ENCODE measurements around the gene CERS6. TPM values are rescaled to one million over a fixed set of nuclear protein-coding genes. Genes with fewer than 3 reads are reported as not detected.

Gene CERS6
- polyA plus RNA-seq, 1 donor: 43.8 TPM

GRCh38 chr2:168601741-168602140 lies 145.7 kb downstream of the CERS6 start:
- no peaks in the 10 kb centered on the region for H3K36me3 ChIP-seq (ENCODE audit: control insufficient read depth, insufficient read depth, low read length)
- H3K9me3 ChIP-seq (ENCODE audit: control insufficient read depth, low read depth, low read length): peaks cover 14% of the 10 kb centered on the region
- H3K27ac ChIP-seq (ENCODE audit: low read length): no peak overlapping the region
- DNase-seq: no peak
- no peaks in the 10 kb centered on the region for H3K27me3 ChIP-seq (ENCODE audit: control insufficient read depth, insufficient read depth, low read length)
- H3K4me1 ChIP-seq (ENCODE audit: control insufficient read depth, insufficient read depth, low read length): peaks cover 9% of the 10 kb centered on the region
- no peak overlapping the region for H3K4me3 ChIP-seq (ENCODE audit: low read length)
- WGBS (ENCODE audit: insufficient coverage, low lambda C conversion rate): no CpG with 5 or more reads among the region's 3 CpGs

- no peaks in the 10 kb centered on the region for H3K27me3 ChIP-seq (ENCODE audit: control insufficient read depth, insufficient read depth, low read length)
- peaks cover 14% of the 10 kb centered on the region for H3K9me3 ChIP-seq (ENCODE audit: control insufficient read depth, low read depth, low read length)
- DNase-seq: no peak
- H3K4me1 ChIP-seq (ENCODE audit: control insufficient read depth, insufficient read depth, low read length): peaks cover 7% of the 10 kb centered on the region
- WGBS (ENCODE audit: insufficient coverage, low lambda C conversion rate): no CpG with 5 or more reads among the region's 2 CpGs
- no peak overlapping the region for H3K4me3 ChIP-seq (ENCODE audit: low read length)
- no peaks in the 10 kb centered on the region for H3K36me3 ChIP-seq (ENCODE audit: control insufficient read depth, insufficient read depth, low read length)
- H3K27ac ChIP-seq (ENCODE audit: low read length): no peak overlapping the region
These were observed 146.3 kb downstream of the CERS6 start for GRCh38 chr2:168602379-168602778.

- Histone ChIP-seq H3K27ac (ENCODE audit: low read length) (no peak overlapping the region), H3K4me1 (ENCODE audit: control insufficient read depth, insufficient read depth, low read length) (peaks cover 1% of the 10 kb centered on the region), H3K27me3 (ENCODE audit: control insufficient read depth, insufficient read depth, low read length) (no peaks in the 10 kb centered on the region), H3K9me3 (ENCODE audit: control insufficient read depth, low read depth, low read length) (peaks cover 14% of the 10 kb centered on the region), H3K36me3 (ENCODE audit: control insufficient read depth, insufficient read depth, low read length) (no peaks in the 10 kb centered on the region), H3K4me3 (ENCODE audit: low read length) (no peak overlapping the region)
- no peak for DNase-seq
These were observed 146.9 kb downstream of the CERS6 start for GRCh38 chr2:168602846-168603401.

- H3K4me3 ChIP-seq (ENCODE audit: low read length): no peak overlapping the region
- WGBS (ENCODE audit: insufficient coverage, low lambda C conversion rate): no CpG with 5 or more reads among the region's 4 CpGs
- no peak for DNase-seq
- no peak overlapping the region for H3K27ac ChIP-seq (ENCODE audit: low read length)
- H3K27me3 ChIP-seq (ENCODE audit: control insufficient read depth, insufficient read depth, low read length): no peaks in the 10 kb centered on the region
- H3K9me3 ChIP-seq (ENCODE audit: control insufficient read depth, low read depth, low read length): peaks cover 14% of the 10 kb centered on the region
- H3K36me3 ChIP-seq (ENCODE audit: control insufficient read depth, insufficient read depth, low read length): no peaks in the 10 kb centered on the region
- no peaks in the 10 kb centered on the region for H3K4me1 ChIP-seq (ENCODE audit: control insufficient read depth, insufficient read depth, low read length)
These were observed 147.4 kb downstream of the CERS6 start for GRCh38 chr2:168603439-168603961.

GRCh38 chr2:168604252-168604651 lies 148.2 kb downstream of the CERS6 start:
- Histone ChIP-seq H3K27me3 (ENCODE audit: control insufficient read depth, insufficient read depth, low read length) (no peaks in the 10 kb centered on the region), H3K4me1 (ENCODE audit: control insufficient read depth, insufficient read depth, low read length) (no peaks in the 10 kb centered on the region), H3K36me3 (ENCODE audit: control insufficient read depth, insufficient read depth, low read length) (no peaks in the 10 kb centered on the region), H3K4me3 (ENCODE audit: low read length) (no peak overlapping the region), H3K27ac (ENCODE audit: low read length) (no peak overlapping the region), H3K9me3 (ENCODE audit: control insufficient read depth, low read depth, low read length) (peaks cover 14% of the 10 kb centered on the region)
- WGBS (ENCODE audit: insufficient coverage, low lambda C conversion rate): no CpG with 5 or more reads among the region's 2 CpGs
- no peak for DNase-seq

GRCh38 chr2:168607992-168608391 lies 151.9 kb downstream of the CERS6 start:
- H3K4me3 ChIP-seq (ENCODE audit: low read length): no peak overlapping the region
- WGBS (ENCODE audit: insufficient coverage, low lambda C conversion rate): 100% methylated on average over 1 of the region's 2 CpGs
- no peak overlapping the region for H3K27ac ChIP-seq (ENCODE audit: low read length)
- no peaks in the 10 kb centered on the region for H3K4me1 ChIP-seq (ENCODE audit: control insufficient read depth, insufficient read depth, low read length)
- no peak for DNase-seq
- H3K36me3 ChIP-seq (ENCODE audit: control insufficient read depth, insufficient read depth, low read length): peaks cover 3% of the 10 kb centered on the region
- H3K9me3 ChIP-seq (ENCODE audit: control insufficient read depth, low read depth, low read length): peaks cover 14% of the 10 kb centered on the region
- H3K27me3 ChIP-seq (ENCODE audit: control insufficient read depth, insufficient read depth, low read length): no peaks in the 10 kb centered on the region

GRCh38 chr2:168608796-168609195 lies 152.7 kb downstream of the CERS6 start:
- no peaks in the 10 kb centered on the region for H3K27me3 ChIP-seq (ENCODE audit: control insufficient read depth, insufficient read depth, low read length)
- H3K27ac ChIP-seq (ENCODE audit: low read length): no peak overlapping the region
- H3K4me1 ChIP-seq (ENCODE audit: control insufficient read depth, insufficient read depth, low read length): no peaks in the 10 kb centered on the region
- no peak overlapping the region for H3K4me3 ChIP-seq (ENCODE audit: low read length)
- no peak for DNase-seq
- peaks cover 6% of the 10 kb centered on the region for H3K36me3 ChIP-seq (ENCODE audit: control insufficient read depth, insufficient read depth, low read length)
- H3K9me3 ChIP-seq (ENCODE audit: control insufficient read depth, low read depth, low read length): peaks cover 14% of the 10 kb centered on the region

GRCh38 chr2:168611091-168611490 lies 155.0 kb downstream of the CERS6 start:
- DNase-seq: no peak
- no peak overlapping the region for H3K4me3 ChIP-seq (ENCODE audit: low read length)
- H3K4me1 ChIP-seq (ENCODE audit: control insufficient read depth, insufficient read depth, low read length): no peaks in the 10 kb centered on the region
- peaks cover under 1% of the 10 kb centered on the region for H3K9me3 ChIP-seq (ENCODE audit: control insufficient read depth, low read depth, low read length)
- no peak overlapping the region for H3K27ac ChIP-seq (ENCODE audit: low read length)
- H3K36me3 ChIP-seq (ENCODE audit: control insufficient read depth, insufficient read depth, low read length): peaks cover 10% of the 10 kb centered on the region
- no peaks in the 10 kb centered on the region for H3K27me3 ChIP-seq (ENCODE audit: control insufficient read depth, insufficient read depth, low read length)

GRCh38 chr2:168611896-168612650 lies 156.0 kb downstream of the CERS6 start:
- no peak overlapping the region for H3K4me3 ChIP-seq (ENCODE audit: low read length)
- no peaks in the 10 kb centered on the region for H3K4me1 ChIP-seq (ENCODE audit: control insufficient read depth, insufficient read depth, low read length)
- H3K9me3 ChIP-seq (ENCODE audit: control insufficient read depth, low read depth, low read length): peaks cover under 1% of the 10 kb centered on the region
- no peaks in the 10 kb centered on the region for H3K27me3 ChIP-seq (ENCODE audit: control insufficient read depth, insufficient read depth, low read length)
- H3K27ac ChIP-seq (ENCODE audit: low read length): no peak overlapping the region
- 93% methylated on average over 3 of the region's 4 CpGs for WGBS (ENCODE audit: insufficient coverage, low lambda C conversion rate)
- no peak for DNase-seq
- peaks cover 10% of the 10 kb centered on the region for H3K36me3 ChIP-seq (ENCODE audit: control insufficient read depth, insufficient read depth, low read length)

- no peak overlapping the region for H3K27ac ChIP-seq (ENCODE audit: low read length)
- DNase-seq: no peak
- WGBS (ENCODE audit: insufficient coverage, low lambda C conversion rate): 94% methylated on average over 2 of the region's 2 CpGs
- H3K4me1 ChIP-seq (ENCODE audit: control insufficient read depth, insufficient read depth, low read length): no peaks in the 10 kb centered on the region
- H3K9me3 ChIP-seq (ENCODE audit: control insufficient read depth, low read depth, low read length): peaks cover 2% of the 10 kb centered on the region
- H3K27me3 ChIP-seq (ENCODE audit: control insufficient read depth, insufficient read depth, low read length): no peaks in the 10 kb centered on the region
- H3K36me3 ChIP-seq (ENCODE audit: control insufficient read depth, insufficient read depth, low read length): peaks cover 10% of the 10 kb centered on the region
- H3K4me3 ChIP-seq (ENCODE audit: low read length): no peak overlapping the region
These were observed 156.6 kb downstream of the CERS6 start for GRCh38 chr2:168612719-168613118.

- WGBS (ENCODE audit: insufficient coverage, low lambda C conversion rate): 100% methylated on average over 1 of the region's 2 CpGs
- Histone ChIP-seq H3K36me3 (ENCODE audit: control insufficient read depth, insufficient read depth, low read length) (peaks cover 10% of the 10 kb centered on the region), H3K27ac (ENCODE audit: low read length) (no peak overlapping the region), H3K27me3 (ENCODE audit: control insufficient read depth, insufficient read depth, low read length) (no peaks in the 10 kb centered on the region), H3K9me3 (ENCODE audit: control insufficient read depth, low read depth, low read length) (peaks cover 2% of the 10 kb centered on the region), H3K4me1 (ENCODE audit: control insufficient read depth, insufficient read depth, low read length) (no peaks in the 10 kb centered on the region), H3K4me3 (ENCODE audit: low read length) (no peak overlapping the region)
- DNase-seq: no peak
These were observed 157.5 kb downstream of the CERS6 start for GRCh38 chr2:168613551-168613950.

Data from large intestine (tissue), 3 donors.